GM12878 (cell line): ENCODE measurements around the gene CSF1R. TPM values are rescaled to one million over a fixed set of nuclear protein-coding genes. Genes with fewer than 3 reads are reported as not detected.

Experiments
- ATAC-seq: fragments of 200-7000 bp; cut with Tn5 transposase; 3 replicates; pipeline ENCODE4 v1.9.1; 2020; ENCODE audit warnings: mild to moderate bottlenecking, moderate library complexity
- BruUV-seq: library from RNA; stranded (reverse); fragments of 400-500 nt; replicated peaks from 2 replicates; lab custom pipeline; 2021; lab: Mats Ljungman, UMichigan
- CTCF ChIA-PET: fragments of 300-600 bp; sonication (Branson Sonifier 250); formaldehyde crosslinking; extraction: SDS; loops from one replicate; lab custom pipeline; 2021; ENCODE audit warnings: inconsistent platforms; lab: Yijun Ruan, JAX
- POLR2A ChIA-PET: fragments of 350-600 bp; formaldehyde crosslinking; extraction: SDS; loops from one replicate; lab custom pipeline; 2021; ENCODE audit warnings: inconsistent platforms; lab: Charles Lee
- RAD21 ChIA-PET: fragments of 300-600 bp; sonication (Branson Sonifier 250); formaldehyde crosslinking; loops from one replicate; lab custom pipeline; 2023; ENCODE audit warnings: antibody characterized with exemption; ENCODE audit not compliant: unreplicated experiment; lab: Charles Lee
- SMC1A ChIA-PET: fragments of 300-600 bp; sonication (Branson Sonifier 250); formaldehyde crosslinking; loops from one replicate; lab custom pipeline; 2023; ENCODE audit not compliant: unreplicated experiment, uncharacterized antibody; lab: Charles Lee
- DNase-seq: peaks from one replicate; pipeline ENCODE4 v3.0.0-alpha.2; 2011; ENCODE audit warnings: low read depth, low spot score
- FAIRE-seq: peaks from 3 replicates; lab custom pipeline; 2011; peaks lifted over from hg19 to GRCh38; lab: Jason Lieb, UNC
- H2AFZ ChIP-seq: 2 replicates; pipeline ENCODE4 v1.6.0; 2011; ENCODE audit warnings: low read depth, low read length, control low read depth; ENCODE audit not compliant: control insufficient read depth
- H3K27ac ChIP-seq: 2 replicates; pipeline ENCODE4 v1.5.1; 2011; ENCODE audit warnings: control low read depth; ENCODE audit not compliant: control insufficient read depth, insufficient read depth
- H3K27me3 ChIP-seq, 2 experiments: replicated peaks in 1 of 2; 2 replicates each; pipeline versions ENCODE4 v1.6.0 to v1.6.1; 2011; ENCODE audit warnings: low read length in 1 of 2; ENCODE audit not compliant: control insufficient read depth in 2 of 2, insufficient read depth in 2 of 2
- H3K36me3 ChIP-seq, 2 experiments: 2 replicates each; pipeline ENCODE4 v1.5.1; 2011; ENCODE audit warnings: low read length in 1 of 2; ENCODE audit not compliant: control insufficient read depth in 2 of 2, insufficient read depth in 2 of 2
- H3K4me1 ChIP-seq: 2 replicates; pipeline ENCODE4 v1.6.1; 2011; ENCODE audit warnings: mild to moderate bottlenecking, low read length, moderate library complexity, mixed read lengths; ENCODE audit not compliant: control insufficient read depth, insufficient read depth
- H3K4me2 ChIP-seq: 2 replicates; pipeline ENCODE4 v1.6.0; 2011; ENCODE audit warnings: control low read depth; ENCODE audit not compliant: control insufficient read depth, insufficient read depth
- H3K4me3 ChIP-seq: fragments of 200-600 bp; sonication (generic); 2 replicates; pipeline ENCODE4 v1.5.1; 2016
- H3K79me2 ChIP-seq: 2 replicates; pipeline ENCODE4 v1.6.0; 2011; ENCODE audit warnings: low read length; ENCODE audit not compliant: control insufficient read depth, insufficient read depth
- H3K9ac ChIP-seq: 2 replicates; pipeline ENCODE4 v1.8.0; 2011; ENCODE audit warnings: low read length, control low read depth, mixed read lengths; ENCODE audit not compliant: control insufficient read depth, insufficient read depth
- H3K9me3 ChIP-seq: replicated peaks from 3 replicates; pipeline ENCODE4 v1.5.1; 2011; ENCODE audit warnings: mild to moderate bottlenecking, low read length; ENCODE audit not compliant: control insufficient read depth, insufficient read depth
- H4K20me1 ChIP-seq: 2 replicates; pipeline ENCODE4 v1.6.0; 2011; ENCODE audit not compliant: control insufficient read depth, insufficient read depth
- CHD2 ChIP-seq: IDR thresholded peaks from 2 replicates; pipeline ENCODE4 v1.6.1; 2011; ENCODE audit warnings: low read depth, low read length, improper control_type of control experiment, borderline replicate concordance
- ELK1 ChIP-seq: IDR thresholded peaks from 2 replicates; pipeline ENCODE4 v1.6.1; 2012; ENCODE audit warnings: low read depth, low read length, improper control_type of control experiment
- ETV6 ChIP-seq, 2 experiments: fragments of 450-650 bp in 1 of 2; IDR thresholded peaks in 1 of 2; conservative IDR thresholded peaks in 1 of 2; 2 replicates each; pipeline ENCODE4 v1.6.1; 2014; ENCODE audit warnings: antibody characterized with exemption in 1 of 2, borderline replicate concordance in 1 of 2, low read depth in 1 of 2, mild to moderate bottlenecking in 1 of 2, moderate library complexity in 1 of 2
- FOXK2 ChIP-seq: fragments of 450-650 bp; IDR thresholded peaks from 2 replicates; pipeline ENCODE4 v1.6.1; 2017; ENCODE audit warnings: mild to moderate bottlenecking, moderate library complexity
- IKZF2 ChIP-seq, 2 experiments: fragments of 450-650 bp; IDR thresholded peaks; 2 replicates each; pipeline ENCODE4 v1.6.1; 2017; ENCODE audit warnings: mild to moderate bottlenecking in 2 of 2, moderate library complexity in 2 of 2
- SREBF1 ChIP-seq: IDR thresholded peaks from 2 replicates; pipeline ENCODE4 v1.6.1; 2012; ENCODE audit warnings: mild to moderate bottlenecking, low read length
- SUPT20H ChIP-seq: IDR thresholded peaks from 2 replicates; pipeline ENCODE4 v1.6.1; 2011; ENCODE audit warnings: low read depth, mild to moderate bottlenecking, low read length, moderate library complexity, borderline replicate concordance; ENCODE audit not compliant: control insufficient read depth
- ZNF207 ChIP-seq: fragments of 450-650 bp; IDR thresholded peaks from 2 replicates; pipeline ENCODE4 v1.6.1; 2014; ENCODE audit warnings: antibody characterized with exemption, mild to moderate bottlenecking, borderline replicate concordance
- WGBS: methylation state at CpG from one replicate; pipeline ENCODE4 v1.1.6; 2016; ENCODE audit warnings: low lambda C conversion rate; ENCODE audit not compliant: insufficient replicate concordance, insufficient coverage; ENCODE audit errors: missing lambda C conversion rate; 5-methylcytosine and 5-hydroxymethylcytosine counted together
- in situ Hi-C: fragments of 300-500 bp; cut with MboI; formaldehyde crosslinking; loops from 9 replicates; pipeline ENCODE4 v1.14.3; 2018; ENCODE audit warnings: mixed read lengths
- intact Hi-C: fragments of 100-400 bp; cut with micrococcal nuclease; formaldehyde crosslinking; loops from one replicate; pipeline ENCODE4 v1.14.2; 2022; ENCODE audit not compliant: unreplicated experiment
- polyA plus RNA-seq, 11 experiments: library from polyadenylated mRNA; depleted of rRNA in 4 of 11; unstranded in 6 of 11; stranded (reverse) in 5 of 11; fragments of >200 nt; fragmentation: Nextera tagmentation in 4 of 11; fragmentation: Illumina TruSeq in 1 of 11; extraction: Ambion mirVana in 4 of 11; extraction: Trizol in 1 of 11; gene quantifications; 1 replicate in 1 of 11; 2 replicates in 10 of 11; pipeline versions ENCODE4 v1.2.1 to v1.2.3, GENCODE V29; 2011 to 2016; ENCODE audit warnings: inconsistent platforms in 2 of 11, missing spikeins in 2 of 11, low read depth in 1 of 11
- total RNA-seq, 4 experiments: library from RNA; depleted of rRNA in 3 of 4; stranded (reverse); fragments of >200 nt in 3 of 4; fragmentation: Illumina TruSeq in 1 of 4; extraction: Trizol in 1 of 4; gene quantifications; 2 replicates each; pipeline versions ENCODE4 v1.2.1 to v1.2.3, GENCODE V29; 2013 to 2021
- TF ChIP-seq, protein P1 (sequence below): fragments of 450-650 bp; IDR thresholded peaks from 2 replicates; pipeline ENCODE4 v1.6.1; 2017; ENCODE audit warnings: low read depth, mild to moderate bottlenecking, moderate library complexity

Gene CSF1R
- total and polyA plus RNA-seq, 10 of the 15 experiments (the other 5 are each of a cell fraction or from before 2014, with no cell fraction given) = 0.35 to 3.6 (median 1.2) TPM

- TF ChIP-seq ZNF207 = no peak
- no peak for TF ChIP-seq CHD2
- TF ChIP-seq FOXK2 = no peak
- no peak for TF ChIP-seq ETV6 (conservative IDR thresholded peaks at IDR 0.05 in 1 of 2, IDR thresholded peaks at IDR 0.05 in 1 of 2; ENCODE audit: borderline replicate concordance in 1 of 2, low read depth in 1 of 2)
- TF ChIP-seq IKZF2 (IDR thresholded peaks at IDR 0.05) = no peak
- TF ChIP-seq, protein P1, sequence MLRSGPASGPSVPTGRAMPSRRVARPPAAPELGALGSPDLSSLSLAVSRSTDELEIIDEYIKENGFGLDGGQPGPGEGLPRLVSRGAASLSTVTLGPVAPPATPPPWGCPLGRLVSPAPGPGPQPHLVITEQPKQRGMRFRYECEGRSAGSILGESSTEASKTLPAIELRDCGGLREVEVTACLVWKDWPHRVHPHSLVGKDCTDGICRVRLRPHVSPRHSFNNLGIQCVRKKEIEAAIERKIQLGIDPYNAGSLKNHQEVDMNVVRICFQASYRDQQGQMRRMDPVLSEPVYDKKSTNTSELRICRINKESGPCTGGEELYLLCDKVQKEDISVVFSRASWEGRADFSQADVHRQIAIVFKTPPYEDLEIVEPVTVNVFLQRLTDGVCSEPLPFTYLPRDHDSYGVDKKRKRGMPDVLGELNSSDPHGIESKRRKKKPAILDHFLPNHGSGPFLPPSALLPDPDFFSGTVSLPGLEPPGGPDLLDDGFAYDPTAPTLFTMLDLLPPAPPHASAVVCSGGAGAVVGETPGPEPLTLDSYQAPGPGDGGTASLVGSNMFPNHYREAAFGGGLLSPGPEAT = no peak
- no peak for TF ChIP-seq SUPT20H
- no peak for TF ChIP-seq SREBF1
- TF ChIP-seq, all 136 proteins: peak for 0
These were observed 42.6 kb downstream of the CSF1R start (continued) for GRCh38 chr5:150043657-150044328.

- H2AFZ ChIP-seq = no peak overlapping the region
- H3K4me2 ChIP-seq = no peak overlapping the region
- H4K20me1 ChIP-seq = no peaks in the 10 kb centered on the region
- no peak overlapping the region for H3K4me3 ChIP-seq
- ATAC-seq (no peak), DNase-seq (no peak)
- peaks cover 34% of the 10 kb centered on the region in 2 experiments for H3K36me3 ChIP-seq
- no peaks in the 10 kb centered on the region for H3K4me1 ChIP-seq
- POLR2A ChIA-PET = no interaction called here
- H3K79me2 ChIP-seq = no peaks in the 10 kb centered on the region
- RAD21 ChIA-PET = no interaction called here
- H3K9me3 ChIP-seq = no peaks in the 10 kb centered on the region
- intact Hi-C loops = no loop called here
- CTCF ChIA-PET = no interaction called here
- H3K27me3 ChIP-seq = no peaks in the 10 kb centered on the region
- SMC1A ChIA-PET = no interaction called here
- in situ Hi-C loops = no loop called here
- 100% methylated on average over 3 of the region's 3 CpGs for WGBS
- no TSS peak for BruUV-seq
- no peak overlapping the region for H3K9ac ChIP-seq
- TF ChIP-seq ELK1 = no peak
- TF ChIP-seq, all 136 proteins: peak for 0
- no peak overlapping the region for H3K27ac ChIP-seq
- peak; percentile 18 for FAIRE-seq
These were observed 43.9 kb downstream of the CSF1R start for GRCh38 chr5:150042459-150042858.
